Ectodermal cell (in vitro differentiated cells): ENCODE data around the gene VSIG4. TPM values are rescaled to one million over a fixed set of nuclear protein-coding genes. Genes with fewer than 3 reads are reported as not detected.
"Not testable (repeated sequence)": the region's sequence is repeated elsewhere in the genome, so short reads cannot be mapped to it uniquely, and the experiment has no call there.

Source experiments
- H3K27ac ChIP-seq: 2 replicates; pipeline ENCODE4 v1.7.0; 2013; ENCODE audit warnings: mild to moderate bottlenecking, low read depth, low read length; ENCODE audit not compliant: insufficient read depth, poor library complexity, severe bottlenecking
- H3K27me3 ChIP-seq: 2 replicates; pipeline ENCODE4 v1.7.0; 2013; ENCODE audit warnings: mild to moderate bottlenecking, low read length; ENCODE audit not compliant: insufficient read depth, control insufficient read depth, poor library complexity, severe bottlenecking
- H3K36me3 ChIP-seq: one replicate; pipeline ENCODE4 v1.7.0; 2013; ENCODE audit warnings: low read length; ENCODE audit not compliant: control insufficient read depth, insufficient read depth
- H3K4me1 ChIP-seq: one replicate; pipeline ENCODE4 v1.7.0; 2013; ENCODE audit warnings: low read length; ENCODE audit not compliant: control insufficient read depth, insufficient read depth
- H3K4me3 ChIP-seq: 2 replicates; pipeline ENCODE4 v1.7.0; 2013; ENCODE audit warnings: low read depth, low read length, control low read depth; ENCODE audit not compliant: insufficient read depth
- H3K9me3 ChIP-seq: 2 replicates; pipeline ENCODE4 v1.7.0; 2013; ENCODE audit warnings: mild to moderate bottlenecking, low read length, moderate library complexity; ENCODE audit not compliant: control insufficient read depth
- WGBS, 2 experiments: methylation state at CpG; one replicate each; pipeline ENCODE4 v1.1.7; 2013; ENCODE audit warnings: missing lambda C conversion rate in 2 of 2; 5-methylcytosine and 5-hydroxymethylcytosine counted together
- polyA plus RNA-seq, 4 experiments: library from polyadenylated mRNA; stranded (reverse); fragments of 50-300 nt; gene quantifications; one replicate each; pipeline ENCODE4 v1.2.3, GENCODE V29; 2013

Gene VSIG4
- not detected for polyA plus RNA-seq (2013, experiment 1 of 4)
- polyA plus RNA-seq (2013, experiment 2 of 4), result not detected
- polyA plus RNA-seq (2013, experiment 3 of 4), result not detected
- not detected for polyA plus RNA-seq (2013, experiment 4 of 4)

DNA sequence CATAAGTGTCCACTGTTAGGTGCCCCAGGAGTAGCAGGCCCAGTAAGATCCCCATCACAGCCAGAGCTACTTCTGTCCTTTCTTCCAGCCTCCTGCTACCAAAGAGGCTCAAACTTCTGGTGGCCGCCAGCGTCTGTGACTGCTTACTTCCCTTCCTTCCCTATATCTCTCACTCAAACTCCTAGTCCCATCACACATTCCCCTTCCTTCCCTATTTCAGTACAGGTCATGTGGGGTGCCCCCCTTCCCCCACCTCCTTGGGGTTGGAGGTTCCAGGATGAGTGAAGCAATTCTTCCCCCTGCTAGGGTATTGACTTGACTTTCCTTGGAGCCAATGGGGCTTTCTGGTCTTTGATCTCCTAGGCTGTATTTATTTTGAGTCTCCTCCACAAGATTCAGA, at the start of gene VSIG4:
Gene VSIG4, minus strand, starts transcription at position 137 of the 400 bp plus-strand sequence. Its CDS starts 82 bp downstream, at position 55.
- Histone ChIP-seq H3K36me3 (no peaks in the 10 kb centered on the region), H3K27me3 (no peaks in the 10 kb centered on the region), H3K9me3 (no peaks in the 10 kb centered on the region), H3K27ac (no peak within 1 kb of the TSS), H3K4me1 (no peaks in the 10 kb centered on the region), H3K4me3 (no peak within 1 kb of the TSS)
- 81 to 100% methylated on average over 2 of the region's 2 CpGs for WGBS, 2 experiments

DNA sequence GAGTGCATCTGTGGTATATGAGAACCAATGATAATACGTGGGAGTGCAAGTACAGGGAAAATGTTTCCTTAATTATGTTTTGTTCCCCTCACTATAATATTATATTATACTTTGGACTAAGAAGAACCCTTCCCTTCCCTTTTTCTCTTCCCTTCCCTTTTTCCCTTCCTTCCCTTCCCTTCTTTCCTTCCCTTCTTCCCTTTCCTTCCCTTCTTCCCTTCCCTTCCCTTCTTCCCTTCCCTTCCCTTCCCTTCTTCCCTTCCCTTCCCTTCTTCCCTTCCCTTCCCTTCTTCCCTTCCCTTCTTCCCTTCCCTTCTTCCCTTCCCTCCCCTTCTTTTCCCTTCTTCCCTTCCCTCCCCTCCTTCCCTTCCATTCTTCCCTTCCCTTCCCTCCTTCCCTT, 36.9 kb upstream of the VSIG4 start:
- H3K27me3 ChIP-seq, result no peaks in the 10 kb centered on the region
- no peak overlapping the region for H3K4me3 ChIP-seq
- H3K27ac ChIP-seq, result no peak overlapping the region
- no peaks in the 10 kb centered on the region for H3K36me3 ChIP-seq
- no peaks in the 10 kb centered on the region for H3K9me3 ChIP-seq
- no peaks in the 10 kb centered on the region for H3K4me1 ChIP-seq
- WGBS, 2 experiments, result no CpG with 5 or more reads among the region's 1 CpG

GRCh38 chrX:66074920-66075879, 35.3 kb upstream of the VSIG4 start:
- WGBS, 2 experiments, result 87 to 89% methylated on average over 24 of the region's 24 CpGs
- no peaks in the 10 kb centered on the region for H3K9me3 ChIP-seq
- H3K27me3 ChIP-seq, result no peaks in the 10 kb centered on the region
- H3K4me3 ChIP-seq, result no peak overlapping the region
- no peak overlapping the region for H3K27ac ChIP-seq
- no peaks in the 10 kb centered on the region for H3K4me1 ChIP-seq
- H3K36me3 ChIP-seq, result no peaks in the 10 kb centered on the region

DNA sequence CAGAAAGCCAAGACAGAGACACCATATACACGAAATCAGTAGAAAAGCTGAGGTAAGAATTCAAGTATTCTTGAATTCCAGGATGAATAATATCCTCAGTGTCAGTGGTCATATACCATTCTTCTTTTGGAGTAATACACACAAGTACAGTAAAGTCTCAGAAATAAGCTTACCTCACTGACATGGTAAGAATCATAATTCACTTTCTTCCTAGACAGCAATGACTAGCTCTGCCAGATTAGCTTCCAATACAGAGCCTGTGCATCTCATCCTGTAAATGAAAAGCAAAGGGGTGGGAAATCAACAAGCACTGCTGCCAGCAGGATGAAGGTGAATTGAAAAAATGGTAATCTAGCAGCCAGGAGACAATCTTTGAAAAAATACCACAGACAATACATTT, 31.2 kb upstream of the VSIG4 start:
- H3K4me3 ChIP-seq, result no peak overlapping the region
- no peaks in the 10 kb centered on the region for H3K4me1 ChIP-seq
- no peaks in the 10 kb centered on the region for H3K9me3 ChIP-seq
- H3K27ac ChIP-seq, result no peak overlapping the region
- no CpG with 5 or more reads among the region's 1 CpG for WGBS, 2 experiments
- H3K36me3 ChIP-seq, result no peaks in the 10 kb centered on the region
- H3K27me3 ChIP-seq, result no peaks in the 10 kb centered on the region

DNA sequence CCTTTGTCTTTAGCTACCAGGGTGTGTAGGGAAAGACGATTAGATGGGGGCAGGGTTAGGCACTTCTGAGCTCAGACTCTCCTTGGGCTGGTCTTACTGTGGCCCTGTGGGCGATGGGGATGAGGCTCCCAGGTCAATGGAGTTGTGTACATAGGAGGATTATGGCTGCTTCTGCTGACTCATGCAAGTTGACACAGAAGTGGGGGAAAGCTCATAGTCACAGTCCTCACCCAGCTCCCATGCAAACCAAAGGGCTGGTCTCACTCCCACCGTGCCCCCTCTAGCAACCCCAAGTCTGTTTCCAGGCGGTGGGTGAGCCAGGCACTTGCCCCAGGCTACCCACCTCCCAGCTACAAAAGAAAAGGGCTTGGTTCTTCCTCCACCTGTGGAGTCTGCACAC, 24.4 kb upstream of the VSIG4 start:
- 91% methylated on average over 4 of the region's 4 CpGs for WGBS, 2 experiments
- Histone ChIP-seq H3K4me3 (no peak overlapping the region), H3K27me3 (no peaks in the 10 kb centered on the region), H3K36me3 (no peaks in the 10 kb centered on the region), H3K4me1 (no peaks in the 10 kb centered on the region), H3K27ac (no peak overlapping the region), H3K9me3 (no peaks in the 10 kb centered on the region)

DNA sequence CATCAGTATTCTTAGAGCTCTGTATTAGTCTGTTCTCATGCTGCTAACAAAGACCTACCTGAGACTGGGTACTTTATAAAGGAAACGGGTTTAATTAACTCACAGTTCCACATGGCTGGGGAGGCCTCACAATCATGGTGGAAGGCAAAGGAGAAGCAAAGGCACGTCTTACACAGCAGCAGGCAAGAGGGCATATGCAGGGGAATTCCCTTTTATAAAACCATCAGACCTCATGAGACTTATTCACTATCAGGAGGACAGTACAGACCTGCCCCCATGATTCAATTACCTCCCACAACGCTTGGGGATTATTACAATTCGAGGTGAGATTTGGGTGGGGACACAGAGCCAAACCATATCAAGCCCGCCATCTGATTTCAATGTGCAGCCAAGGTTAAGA, 17.1 kb upstream of the VSIG4 start:
- WGBS, 2 experiments, result 71 to 85% methylated on average over 4 to 5 of the region's 5 CpGs
- H3K27ac ChIP-seq, H3K36me3 ChIP-seq, H3K4me1 ChIP-seq, H3K9me3 ChIP-seq, H3K4me3 ChIP-seq, H3K27me3 ChIP-seq: not testable (repeated sequence)

- Histone ChIP-seq H3K4me1 (no peaks in the 10 kb centered on the region), H3K36me3 (no peaks in the 10 kb centered on the region), H3K27me3 (no peaks in the 10 kb centered on the region), H3K9me3 (no peaks in the 10 kb centered on the region), H3K27ac (no peak overlapping the region), H3K4me3 (no peak overlapping the region)
- WGBS, 2 experiments, result 86 to 91% methylated on average over 4 of the region's 4 CpGs
Measured at GRCh38 chrX:66054978-66055377, 15.1 kb upstream of the VSIG4 start.

- no peak overlapping the region for H3K4me3 ChIP-seq
- no peak overlapping the region for H3K27ac ChIP-seq
- no peaks in the 10 kb centered on the region for H3K27me3 ChIP-seq
- WGBS, 2 experiments, result 55% methylated on average over 1 of the region's 1 CpG; no CpG with 5 or more reads in 1 of the 2 experiments
- no peaks in the 10 kb centered on the region for H3K4me1 ChIP-seq
- H3K9me3 ChIP-seq, result no peaks in the 10 kb centered on the region
- no peaks in the 10 kb centered on the region for H3K36me3 ChIP-seq
Measured at GRCh38 chrX:66053414-66053813, 13.5 kb upstream of the VSIG4 start.

DNA sequence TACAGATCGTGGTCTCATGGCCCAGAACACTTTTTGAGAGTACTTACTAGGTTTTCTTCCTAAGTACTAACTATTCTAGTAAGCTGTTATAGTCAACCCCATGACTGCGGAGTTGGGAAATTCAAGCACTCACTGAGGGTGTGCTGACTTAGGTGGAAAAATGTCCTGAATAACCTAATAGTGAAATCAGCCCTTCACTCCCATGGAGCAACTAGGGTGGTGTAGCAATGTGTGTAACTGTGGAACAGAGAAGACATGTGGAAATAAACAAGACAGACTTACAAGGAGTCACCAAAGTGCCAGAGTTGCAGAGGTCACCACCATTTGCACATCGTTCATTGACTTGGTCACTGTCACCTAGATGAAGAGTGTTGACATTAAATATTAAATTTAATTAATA, 12.1 kb upstream of the VSIG4 start:
- no peaks in the 10 kb centered on the region for H3K36me3 ChIP-seq
- no peak overlapping the region for H3K4me3 ChIP-seq
- H3K4me1 ChIP-seq, result no peaks in the 10 kb centered on the region
- no peak overlapping the region for H3K27ac ChIP-seq
- WGBS, 2 experiments, result 90 to 100% methylated on average over 1 to 3 of the region's 3 CpGs
- H3K9me3 ChIP-seq, result no peaks in the 10 kb centered on the region
- no peaks in the 10 kb centered on the region for H3K27me3 ChIP-seq

DNA sequence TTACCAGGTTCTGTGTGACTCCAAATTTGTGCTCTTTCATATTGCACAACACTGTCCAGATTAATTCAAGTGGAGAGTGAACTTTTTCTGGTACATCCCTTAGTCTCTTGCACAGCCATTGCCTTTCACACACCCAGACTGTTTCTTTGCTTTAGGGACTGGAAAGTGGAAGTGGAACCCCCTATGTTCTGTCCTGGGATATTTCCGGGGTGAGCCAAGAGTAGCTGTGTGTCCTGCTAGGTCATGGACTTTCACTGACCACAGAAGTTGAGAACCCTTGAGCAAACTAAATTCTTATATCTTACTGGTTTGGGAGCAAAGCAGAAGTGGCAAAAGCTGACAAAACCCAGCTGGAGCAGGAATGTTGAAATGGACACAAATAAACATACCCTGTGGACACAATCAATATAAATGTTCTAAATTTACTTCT, 10.3 kb upstream of the VSIG4 start:
- no peaks in the 10 kb centered on the region for H3K36me3 ChIP-seq
- WGBS, 2 experiments, result 88 to 92% methylated on average over 1 of the region's 1 CpG

More for the DNA sequence above, 10.3 kb upstream of the VSIG4 start:
- Histone ChIP-seq H3K4me3 (no peak overlapping the region), H3K9me3 (no peaks in the 10 kb centered on the region), H3K4me1 (no peaks in the 10 kb centered on the region), H3K27me3 (no peaks in the 10 kb centered on the region), H3K27ac (no peak overlapping the region)
